ENCODE data around the gene LRPAP1. TPM values are rescaled to one million over a fixed set of nuclear protein-coding genes. Genes with fewer than 3 reads are reported as not detected.

LRPAP1 gene
- total RNA-seq, 1 donor from 2014 or later = 62.9 TPM

DNA sequence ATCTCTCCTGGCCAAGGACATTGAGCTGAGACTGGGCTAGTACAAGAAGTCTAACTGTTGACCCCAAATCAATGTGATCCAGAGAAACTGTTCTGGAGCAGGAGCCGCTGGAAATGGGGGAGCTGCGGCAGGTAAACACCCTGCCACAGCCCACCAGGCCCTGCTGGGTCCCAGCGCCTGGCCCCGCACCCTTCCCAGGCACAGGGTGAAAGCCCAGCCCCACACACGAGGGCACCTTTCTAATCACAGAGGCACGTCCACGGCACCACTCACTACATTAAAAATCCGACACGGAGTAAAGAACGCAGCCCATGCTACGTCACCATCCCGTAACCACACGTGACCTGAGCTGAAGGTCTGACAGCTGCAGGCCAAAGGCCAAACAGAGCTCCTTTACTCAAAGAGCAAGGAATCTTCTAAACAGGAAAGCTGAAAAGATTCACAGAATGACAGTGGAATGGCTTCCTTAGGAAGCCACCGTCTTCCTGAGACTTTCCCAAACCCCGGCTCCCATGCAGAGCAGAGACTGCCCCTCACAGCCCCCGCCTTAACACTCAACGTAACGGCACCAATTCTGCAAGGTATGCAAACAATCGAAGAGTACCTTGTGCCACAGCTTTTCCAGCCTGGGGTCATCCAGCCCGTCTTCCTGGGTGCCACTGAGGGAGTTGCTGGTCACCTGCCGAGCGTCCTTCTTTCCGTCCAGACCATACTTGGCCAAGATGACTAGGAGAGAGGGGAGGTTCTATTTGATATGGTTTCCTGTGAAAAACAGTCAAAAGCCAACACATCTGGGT is 12.6 kb downstream of the LRPAP1 start:
- Mint-ChIP-seq H3K27ac (no peak overlapping the region), H3K36me3 (ENCODE audit: low read depth) (peaks cover 83% of the 10 kb centered on the region), H3K4me1 (no peaks in the 10 kb centered on the region), H3K9me3 (no peaks in the 10 kb centered on the region), H3K4me3 (no peak overlapping the region), H3K27me3 (no peaks in the 10 kb centered on the region)
- ATAC-seq (ENCODE audit: low read depth) = no peak
- no peak for DNase-seq
- intact Hi-C loops (cut with micrococcal nuclease) = no loop called here
- POLR2A ChIA-PET = no interaction called here
- TF ChIP-seq, protein P1, sequence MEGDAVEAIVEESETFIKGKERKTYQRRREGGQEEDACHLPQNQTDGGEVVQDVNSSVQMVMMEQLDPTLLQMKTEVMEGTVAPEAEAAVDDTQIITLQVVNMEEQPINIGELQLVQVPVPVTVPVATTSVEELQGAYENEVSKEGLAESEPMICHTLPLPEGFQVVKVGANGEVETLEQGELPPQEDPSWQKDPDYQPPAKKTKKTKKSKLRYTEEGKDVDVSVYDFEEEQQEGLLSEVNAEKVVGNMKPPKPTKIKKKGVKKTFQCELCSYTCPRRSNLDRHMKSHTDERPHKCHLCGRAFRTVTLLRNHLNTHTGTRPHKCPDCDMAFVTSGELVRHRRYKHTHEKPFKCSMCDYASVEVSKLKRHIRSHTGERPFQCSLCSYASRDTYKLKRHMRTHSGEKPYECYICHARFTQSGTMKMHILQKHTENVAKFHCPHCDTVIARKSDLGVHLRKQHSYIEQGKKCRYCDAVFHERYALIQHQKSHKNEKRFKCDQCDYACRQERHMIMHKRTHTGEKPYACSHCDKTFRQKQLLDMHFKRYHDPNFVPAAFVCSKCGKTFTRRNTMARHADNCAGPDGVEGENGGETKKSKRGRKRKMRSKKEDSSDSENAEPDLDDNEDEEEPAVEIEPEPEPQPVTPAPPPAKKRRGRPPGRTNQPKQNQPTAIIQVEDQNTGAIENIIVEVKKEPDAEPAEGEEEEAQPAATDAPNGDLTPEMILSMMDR (IDR thresholded peaks at IDR 0.05) = no peak
- CTCF ChIA-PET = no interaction called here

DNA sequence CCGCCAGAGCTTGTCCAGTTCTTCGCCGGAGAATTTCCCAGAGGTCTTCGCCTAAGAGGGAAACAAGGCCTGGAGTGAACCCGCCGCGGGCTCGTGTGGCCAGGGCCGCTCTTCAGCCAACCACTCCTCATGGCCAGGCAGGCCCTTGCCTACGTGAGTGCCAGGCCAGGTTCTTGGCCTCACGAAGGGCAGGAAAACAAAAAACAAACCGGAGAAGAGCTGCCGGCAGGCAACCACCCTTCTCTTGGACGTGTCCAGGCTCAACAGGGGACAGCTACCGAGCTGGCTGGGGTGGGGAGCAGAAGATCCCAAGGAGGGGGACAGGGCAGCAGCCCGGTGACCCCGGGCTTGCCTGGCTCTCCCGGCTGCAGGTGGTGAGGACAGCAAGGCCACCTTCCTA is 13.3 kb downstream of the LRPAP1 start:
- ATAC-seq (ENCODE audit: low read depth) (no peak), DNase-seq (no peak)
- H3K27me3 Mint-ChIP-seq = no peaks in the 10 kb centered on the region
- intact Hi-C loops (cut with micrococcal nuclease) = no loop called here
- no peaks in the 10 kb centered on the region for H3K4me1 Mint-ChIP-seq
- no peak overlapping the region for H3K27ac Mint-ChIP-seq
- TF ChIP-seq, protein P1 (IDR thresholded peaks at IDR 0.05) = no peak
- no peaks in the 10 kb centered on the region for H3K9me3 Mint-ChIP-seq
- POLR2A ChIA-PET = no interaction called here
- CTCF ChIA-PET = no interaction called here
- no peak overlapping the region for H3K4me3 Mint-ChIP-seq
- peaks cover 82% of the 10 kb centered on the region for H3K36me3 Mint-ChIP-seq (ENCODE audit: low read depth)

DNA sequence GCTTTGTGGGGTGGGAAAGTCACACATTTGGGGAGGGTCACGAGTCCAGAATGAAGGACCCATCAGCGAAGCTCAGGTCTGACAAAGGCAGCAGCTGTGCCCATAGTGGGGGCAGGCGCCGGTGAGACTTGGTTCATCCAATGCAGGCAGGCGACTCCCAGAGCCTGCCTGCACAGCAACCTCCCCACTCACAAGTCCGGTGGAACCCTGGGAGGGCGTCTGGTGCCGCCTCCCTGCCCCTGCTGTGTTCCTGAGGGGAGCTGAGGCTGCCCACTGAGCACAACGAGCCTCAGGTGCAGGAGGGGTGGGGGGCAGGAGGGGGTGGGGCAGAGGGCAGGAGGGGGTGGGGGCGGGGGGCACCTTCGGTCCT is 13.7 kb downstream of the LRPAP1 start:
- H3K4me1 Mint-ChIP-seq = no peaks in the 10 kb centered on the region
- ChIA-PET CTCF (no interaction called here), POLR2A (no interaction called here)
- ATAC-seq (ENCODE audit: low read depth) (no peak), DNase-seq (no peak)
- H3K27ac Mint-ChIP-seq = no peak overlapping the region
- no peaks in the 10 kb centered on the region for H3K27me3 Mint-ChIP-seq
- peaks cover 84% of the 10 kb centered on the region for H3K36me3 Mint-ChIP-seq (ENCODE audit: low read depth)
- intact Hi-C loops (cut with micrococcal nuclease) = no loop called here
- no peaks in the 10 kb centered on the region for H3K9me3 Mint-ChIP-seq
- TF ChIP-seq, protein P1 (IDR thresholded peaks at IDR 0.05) = no peak
- H3K4me3 Mint-ChIP-seq = no peak overlapping the region

DNA sequence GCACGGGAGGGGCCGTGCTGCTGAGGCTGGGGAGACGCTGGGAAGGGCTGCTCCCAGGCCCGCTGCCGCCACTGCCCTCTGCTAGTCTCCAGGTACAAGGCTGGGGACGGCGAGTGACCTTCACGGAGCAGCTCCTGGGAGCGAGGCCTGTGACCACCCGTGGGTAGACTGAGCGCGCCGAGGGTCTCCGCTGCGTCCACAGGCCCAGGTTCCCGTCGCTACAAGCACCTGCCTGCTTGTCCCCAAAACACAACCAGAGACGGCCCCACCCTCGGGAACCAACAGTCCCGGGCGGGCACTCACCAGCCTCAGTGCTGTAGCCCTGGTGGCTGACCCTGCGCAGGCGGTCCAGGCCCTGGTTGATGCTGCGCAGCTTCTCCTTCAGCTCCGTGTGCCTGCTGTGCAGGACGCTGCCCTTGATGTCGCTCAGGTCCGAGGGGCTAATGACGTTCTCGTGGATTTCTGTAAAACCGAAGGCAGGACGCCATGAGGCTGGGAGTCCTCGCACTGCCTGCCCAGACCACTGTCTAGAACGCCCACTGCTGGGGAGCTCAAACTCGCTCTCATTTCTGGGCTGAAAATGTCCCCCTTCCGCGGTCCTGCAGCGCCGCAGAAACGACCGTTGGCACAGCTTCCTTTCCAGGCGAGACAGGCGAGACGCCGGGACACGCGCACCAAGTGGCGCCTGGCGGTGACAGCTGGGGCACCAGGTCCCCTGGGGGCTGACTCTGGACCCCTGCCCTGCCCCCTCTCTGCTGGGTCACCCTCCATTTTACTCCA is 14.3 kb downstream of the LRPAP1 start:
- no peak overlapping the region for H3K27ac Mint-ChIP-seq
- H3K27me3 Mint-ChIP-seq = no peaks in the 10 kb centered on the region
- no peaks in the 10 kb centered on the region for H3K4me1 Mint-ChIP-seq
- H3K36me3 Mint-ChIP-seq (ENCODE audit: low read depth) = peaks cover 84% of the 10 kb centered on the region
- DNase-seq (no peak), ATAC-seq (ENCODE audit: low read depth) (no peak)
- POLR2A ChIA-PET = no interaction called here
- no peaks in the 10 kb centered on the region for H3K9me3 Mint-ChIP-seq
- no peak overlapping the region for H3K4me3 Mint-ChIP-seq
- CTCF ChIA-PET = no interaction called here
- TF ChIP-seq, protein P1 (IDR thresholded peaks at IDR 0.05) = no peak
- intact Hi-C loops (cut with micrococcal nuclease) = no loop called here

DNA sequence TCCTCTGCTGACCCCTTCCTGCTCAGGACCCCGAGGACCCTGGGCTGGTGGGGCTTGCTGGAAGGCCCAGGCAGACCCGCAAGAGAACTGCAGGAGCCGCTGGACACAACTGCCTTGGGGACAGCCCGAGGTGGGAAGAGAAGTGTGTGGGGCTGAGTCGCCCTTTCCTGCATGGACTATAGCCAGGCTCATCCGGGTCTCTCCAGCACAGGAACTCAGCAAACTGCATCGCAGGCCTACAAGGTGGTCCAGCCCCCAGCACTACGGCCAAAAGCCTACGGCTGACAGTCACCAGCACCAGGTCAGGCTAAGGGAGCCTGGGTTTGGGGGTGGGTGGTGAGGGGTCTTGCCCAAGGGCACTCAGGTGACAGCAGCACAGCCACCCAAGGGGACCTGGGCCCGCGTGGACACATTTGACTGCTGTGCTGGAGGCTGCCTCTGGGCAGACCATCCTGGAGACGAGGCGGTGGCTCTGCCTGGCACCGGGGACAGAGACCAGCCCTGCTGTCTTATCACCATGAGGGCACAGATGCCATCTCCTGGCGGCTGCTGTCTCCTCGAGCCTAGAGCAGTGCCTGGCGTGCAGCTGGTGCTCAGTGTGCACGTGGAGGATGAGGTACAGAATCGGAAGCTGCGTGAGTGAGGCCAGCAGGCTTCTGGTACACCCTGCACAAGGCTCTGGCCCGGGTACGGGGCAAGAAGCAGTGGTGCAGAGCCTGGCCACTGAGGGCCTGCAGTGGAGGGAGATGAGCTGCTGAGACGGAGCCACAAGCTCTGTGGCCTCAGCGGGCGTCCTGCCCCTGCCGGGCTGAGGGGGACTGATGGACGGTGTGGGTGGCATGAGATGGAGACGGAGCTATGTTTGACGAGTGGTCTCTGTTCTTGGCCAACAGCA is 15.1 kb downstream of the LRPAP1 start:
- TF ChIP-seq, protein P1 (IDR thresholded peaks at IDR 0.05) = no peak
- no peaks in the 10 kb centered on the region for H3K9me3 Mint-ChIP-seq
- ATAC-seq (ENCODE audit: low read depth) = no peak
- H3K27me3 Mint-ChIP-seq = no peaks in the 10 kb centered on the region
- H3K4me3 Mint-ChIP-seq = no peak overlapping the region
- no peak for DNase-seq
- H3K36me3 Mint-ChIP-seq (ENCODE audit: low read depth) = peaks cover 89% of the 10 kb centered on the region
- H3K4me1 Mint-ChIP-seq = no peaks in the 10 kb centered on the region
- no peak overlapping the region for H3K27ac Mint-ChIP-seq
- ChIA-PET CTCF (no interaction called here), POLR2A (no interaction called here)
- intact Hi-C loops (cut with micrococcal nuclease) = no loop called here
